Measurements from ENCODE around the gene MAST4. TPM values are rescaled to one million over a fixed set of nuclear protein-coding genes. Genes with fewer than 3 reads are reported as not detected.

MAST4 gene
- total and polyA plus RNA-seq, 2 experiments from 2014 or later = 4.2 to 6.0 TPM

GRCh38 chr5:67206929-67207328 lies 610.7 kb downstream of the MAST4 start:
- Histone ChIP-seq H3K9me3 (ENCODE audit: low read depth) (no peaks in the 10 kb centered on the region), H3K9me2 (ENCODE audit: insufficient read depth) (no peaks in the 10 kb centered on the region), H2AFZ (no peak overlapping the region), H3K4me3 (no peak overlapping the region), H3K79me2 (ENCODE audit: insufficient read depth) (no peaks in the 10 kb centered on the region), H3K27me3 (replicated peaks; ENCODE audit: insufficient read depth) (no peaks in the 10 kb centered on the region), H4K20me1 (ENCODE audit: insufficient read depth) (no peaks in the 10 kb centered on the region), H3K27ac (no peak overlapping the region), H3F3A (ENCODE audit: insufficient read depth) (no peaks in the 10 kb centered on the region), H3K9ac (no peak overlapping the region), H3K4me2 (ENCODE audit: unreplicated experiment) (no peak overlapping the region), H3K36me3 (ENCODE audit: low read depth) (no peaks in the 10 kb centered on the region), H3K4me1 (ENCODE audit: insufficient read depth) (peaks cover 7% of the 10 kb centered on the region; the same call in 1 of the 2 replicates)
- DNase-seq = peak; percentile 33
- in situ Hi-C loops (cut with MboI) = no loop called here
- TF ChIP-seq EZH2phosphoT487 (IDR thresholded peaks at IDR 0.05; ENCODE audit: insufficient read depth, low read depth) (no peak), EZH2 (IDR thresholded peaks at IDR 0.05; ENCODE audit: insufficient read depth, poor library complexity, severe bottlenecking) (no peak)
- 69 to 82% methylated on average over 4 of the region's 4 CpGs for WGBS, 2 experiments (ENCODE audit: low coverage in 1 of 2, low lambda C conversion rate in 2 of 2, missing lambda C conversion rate in 2 of 2)

GRCh38 chr5:67208403-67208802 lies 612.2 kb downstream of the MAST4 start:
- no peak for DNase-seq
- Histone ChIP-seq H3F3A (ENCODE audit: insufficient read depth) (0 out of 2 replicates have a peak, but pooled peaks cover 6% of the 10 kb centered on the region), H3K9ac (no peak overlapping the region), H3K4me1 (ENCODE audit: insufficient read depth) (peaks cover 8% of the 10 kb centered on the region; the same call in 1 of the 2 replicates), H3K79me2 (ENCODE audit: insufficient read depth) (no peaks in the 10 kb centered on the region), H3K27ac (no peak overlapping the region), H3K4me2 (ENCODE audit: unreplicated experiment) (no peak overlapping the region), H3K4me3 (no peak overlapping the region), H3K27me3 (replicated peaks; ENCODE audit: insufficient read depth) (no peaks in the 10 kb centered on the region), H4K20me1 (ENCODE audit: insufficient read depth) (no peaks in the 10 kb centered on the region), H3K9me2 (ENCODE audit: insufficient read depth) (no peaks in the 10 kb centered on the region), H2AFZ (no peak overlapping the region), H3K9me3 (ENCODE audit: low read depth) (no peaks in the 10 kb centered on the region), H3K36me3 (ENCODE audit: low read depth) (no peaks in the 10 kb centered on the region)
- WGBS, 2 experiments (ENCODE audit: low coverage in 1 of 2, low lambda C conversion rate in 2 of 2, missing lambda C conversion rate in 2 of 2) = 95 to 100% methylated on average over 3 of the region's 3 CpGs
- in situ Hi-C loops (cut with MboI) = no loop called here
- TF ChIP-seq EZH2 (IDR thresholded peaks at IDR 0.05; ENCODE audit: insufficient read depth, poor library complexity, severe bottlenecking) (no peak), EZH2phosphoT487 (IDR thresholded peaks at IDR 0.05; ENCODE audit: insufficient read depth, low read depth) (no peak)

- no peaks in the 10 kb centered on the region for H3K9me3 ChIP-seq (ENCODE audit: low read depth)
- H3K9me2 ChIP-seq (ENCODE audit: insufficient read depth) = no peaks in the 10 kb centered on the region
- no peaks in the 10 kb centered on the region for H3K36me3 ChIP-seq (ENCODE audit: low read depth)
- H3K4me2 ChIP-seq (ENCODE audit: unreplicated experiment) = no peak overlapping the region
- no peak overlapping the region for H2AFZ ChIP-seq
- H3K4me3 ChIP-seq = no peak overlapping the region
- no peaks in the 10 kb centered on the region for H3K27me3 ChIP-seq (replicated peaks; ENCODE audit: insufficient read depth)
- 26 to 27% methylated on average over 11 of the region's 11 CpGs for WGBS, 2 experiments (ENCODE audit: low coverage in 1 of 2, low lambda C conversion rate in 2 of 2, missing lambda C conversion rate in 2 of 2)
- no peak overlapping the region for H3K9ac ChIP-seq
- H3K27ac ChIP-seq = no peak overlapping the region
- no peaks in the 10 kb centered on the region for H3K79me2 ChIP-seq (ENCODE audit: insufficient read depth)
- DNase-seq = peak; percentile 76
- H4K20me1 ChIP-seq (ENCODE audit: insufficient read depth) = no peaks in the 10 kb centered on the region
- peaks cover 8% of the 10 kb centered on the region; the same call in 1 of the 2 replicates for H3K4me1 ChIP-seq (ENCODE audit: insufficient read depth)
- no peak for TF ChIP-seq EZH2 (IDR thresholded peaks at IDR 0.05; ENCODE audit: insufficient read depth, poor library complexity, severe bottlenecking)
- no peak for TF ChIP-seq EZH2phosphoT487 (IDR thresholded peaks at IDR 0.05; ENCODE audit: insufficient read depth, low read depth)
- in situ Hi-C loops (cut with MboI) = no loop called here
- 0 out of 2 replicates have a peak, but pooled peaks cover 6% of the 10 kb centered on the region for H3F3A ChIP-seq (ENCODE audit: insufficient read depth)
Measured at GRCh38 chr5:67209141-67209771, 613.1 kb downstream of the MAST4 start.

- peaks cover 7% of the 10 kb centered on the region; the same call in 1 of the 2 replicates for H3K4me1 ChIP-seq (ENCODE audit: insufficient read depth)
- H2AFZ ChIP-seq = no peak overlapping the region
- H3K79me2 ChIP-seq (ENCODE audit: insufficient read depth) = no peaks in the 10 kb centered on the region
- H3K4me3 ChIP-seq = no peak overlapping the region
- H3K9me3 ChIP-seq (ENCODE audit: low read depth) = no peaks in the 10 kb centered on the region
- no peaks in the 10 kb centered on the region for H3K9me2 ChIP-seq (ENCODE audit: insufficient read depth)
- WGBS, 2 experiments (ENCODE audit: low coverage in 1 of 2, low lambda C conversion rate in 2 of 2, missing lambda C conversion rate in 2 of 2) = 31 to 40% methylated on average over 2 of the region's 2 CpGs
- H3K4me2 ChIP-seq (ENCODE audit: unreplicated experiment) = no peak overlapping the region
- no peak overlapping the region for H3K9ac ChIP-seq
- H3K36me3 ChIP-seq (ENCODE audit: low read depth) = no peaks in the 10 kb centered on the region
- in situ Hi-C loops (cut with MboI) = no loop called here
- TF ChIP-seq EZH2 (IDR thresholded peaks at IDR 0.05; ENCODE audit: insufficient read depth, poor library complexity, severe bottlenecking) (no peak), EZH2phosphoT487 (IDR thresholded peaks at IDR 0.05; ENCODE audit: insufficient read depth, low read depth) (no peak)
- no peak overlapping the region for H3K27ac ChIP-seq
- H4K20me1 ChIP-seq (ENCODE audit: insufficient read depth) = no peaks in the 10 kb centered on the region
- 0 out of 2 replicates have a peak, but pooled peaks cover 6% of the 10 kb centered on the region for H3F3A ChIP-seq (ENCODE audit: insufficient read depth)
- peak; percentile 77 for DNase-seq
- H3K27me3 ChIP-seq (replicated peaks; ENCODE audit: insufficient read depth) = no peaks in the 10 kb centered on the region
Measured at GRCh38 chr5:67211926-67212325, 615.7 kb downstream of the MAST4 start.
